SK-N-SH (cell line): ENCODE measurements around the gene PALLD. TPM values are rescaled to one million over a fixed set of nuclear protein-coding genes. Genes with fewer than 3 reads are reported as not detected.

ENCODE experiments used
- CTCF ChIA-PET: fragments of 300-600, 350-600 bp; formaldehyde crosslinking; extraction: SDS; loops from one replicate; lab custom pipeline; 2021; lab: Yijun Ruan, JAX
- POLR2A ChIA-PET: fragments of 350-600 bp; sonication (Branson Sonifier 250); formaldehyde crosslinking; extraction: SDS; loops from one replicate; lab custom pipeline; 2020; ENCODE audit warnings: antibody characterized with exemption, inconsistent platforms; lab: Yijun Ruan, JAX
- DNase-seq: peaks from one replicate; pipeline ENCODE4 v3.0.0; 2012
- H2AFZ ChIP-seq: fragments of 200-600 bp; sonication (generic); 2 replicates; pipeline ENCODE4 v1.8.1; 2016; ENCODE audit warnings: antibody characterized with exemption, mild to moderate bottlenecking, low read depth
- H3F3A ChIP-seq: fragments of 200-600 bp; sonication (generic); replicated peaks from 2 replicates; pipeline ENCODE3; 2016; ENCODE audit warnings: antibody characterized with exemption, mild to moderate bottlenecking; ENCODE audit not compliant: insufficient read depth
- H3K27ac ChIP-seq, 2 experiments: fragments of 200-500 bp in 1 of 2; fragments of 200-600 bp in 1 of 2; sonication (Bioruptor generic) in 1 of 2; sonication (generic), shearing (Covaris generic) in 1 of 2; 2 replicates each; pipeline versions ENCODE4 v1.5.1 to v1.6.1; 2014 to 2016; ENCODE audit warnings: low read depth in 2 of 2, inconsistent platforms in 1 of 2, low read length in 1 of 2, mild to moderate bottlenecking in 1 of 2, mixed read lengths in 1 of 2
- H3K27me3 ChIP-seq: fragments of 200-600 bp; sonication (generic), shearing (Covaris generic); 2 replicates; pipeline ENCODE4 v1.6.1; 2016; ENCODE audit warnings: mixed run types; ENCODE audit not compliant: insufficient read depth
- H3K36me3 ChIP-seq, 2 experiments: fragments of 200-500 bp in 1 of 2; fragments of 200-600 bp in 1 of 2; sonication (Bioruptor generic) in 1 of 2; sonication (generic) in 1 of 2; replicated peaks in 1 of 2; 2 replicates each; pipeline versions ENCODE3 to v1.5.1; 2014 to 2016; ENCODE audit warnings: low read length in 1 of 2, mild to moderate bottlenecking in 1 of 2; ENCODE audit not compliant: insufficient read depth in 2 of 2, control insufficient read depth in 1 of 2
- H3K4me1 ChIP-seq, 2 experiments: fragments of 200-500 bp in 1 of 2; fragments of 200-600 bp in 1 of 2; sonication (Bioruptor generic) in 1 of 2; sonication (generic), shearing (Covaris generic) in 1 of 2; 2 replicates each; pipeline versions ENCODE4 v1.5.1 to v1.6.1; 2014 to 2016; ENCODE audit warnings: low read depth in 1 of 2, low read length in 1 of 2, mixed run types in 1 of 2; ENCODE audit not compliant: insufficient read depth in 2 of 2, control insufficient read depth in 1 of 2
- H3K4me2 ChIP-seq: fragments of 200-600 bp; sonication (generic), shearing (Covaris generic); 2 replicates; pipeline ENCODE4 v1.6.1; 2017; ENCODE audit warnings: mixed run types
- H3K4me3 ChIP-seq, 2 experiments: fragments of 200-500 bp in 1 of 2; fragments of 200-600 bp in 1 of 2; sonication (Bioruptor generic) in 1 of 2; sonication (generic), shearing (Covaris generic) in 1 of 2; 2 replicates each; pipeline versions ENCODE4 v1.5.1 to v1.8.1; 2014 to 2016; ENCODE audit warnings: low read depth in 2 of 2, inconsistent platforms in 1 of 2, low read length in 1 of 2, mild to moderate bottlenecking in 1 of 2, mixed read lengths in 1 of 2, moderate library complexity in 1 of 2
- H3K79me2 ChIP-seq: fragments of 200-600 bp; sonication (generic); 2 replicates; pipeline ENCODE4 v1.8.1; 2017; ENCODE audit warnings: mild to moderate bottlenecking; ENCODE audit not compliant: insufficient read depth
- H3K9ac ChIP-seq: fragments of 200-600 bp; sonication (generic); 2 replicates; pipeline ENCODE4 v1.6.1; 2017; ENCODE audit warnings: mixed run types
- H3K9me2 ChIP-seq: fragments of 200-600 bp; sonication (generic); 2 replicates; pipeline ENCODE4 v1.6.1; 2017; ENCODE audit warnings: mixed run types
- H3K9me3 ChIP-seq: fragments of 200-600 bp; sonication (generic); 2 replicates; pipeline ENCODE4 v1.6.1; 2017; ENCODE audit warnings: mixed run types, mild to moderate bottlenecking, moderate library complexity
- H4K20me1 ChIP-seq: fragments of 200-600 bp; sonication (generic); 2 replicates; pipeline ENCODE4 v1.6.1; 2017; ENCODE audit warnings: mild to moderate bottlenecking, mixed run types; ENCODE audit not compliant: insufficient read depth
- CHD2 ChIP-seq: fragments of 150-350 bp; IDR thresholded peaks from 2 replicates; pipeline ENCODE4 v1.6.1; 2018; ENCODE audit warnings: low read length; ENCODE audit not compliant: partially characterized antibody
- FOSL2 ChIP-seq: IDR thresholded peaks from 2 replicates; pipeline ENCODE4 v1.4.0; 2012; ENCODE audit warnings: low read depth, mild to moderate bottlenecking, moderate library complexity, borderline replicate concordance
- FOXJ3 ChIP-seq: sonication (generic); formaldehyde crosslinking; IDR thresholded peaks from 2 replicates; pipeline ENCODE4 v1.5.1; 2020; ENCODE audit warnings: mild to moderate bottlenecking, missing genetic modification reagents
- FOXM1 ChIP-seq: IDR thresholded peaks from 2 replicates; pipeline ENCODE4 v1.4.0; 2012; ENCODE audit warnings: low read depth, mild to moderate bottlenecking
- GATA2 ChIP-seq: sonication (generic); formaldehyde crosslinking; IDR thresholded peaks from 2 replicates; pipeline ENCODE4 v1.5.0; 2020; ENCODE audit warnings: mild to moderate bottlenecking, missing genetic modification reagents
- IRF3 ChIP-seq: fragments of 150-350 bp; IDR thresholded peaks from 2 replicates; pipeline ENCODE4 v1.6.1; 2016; ENCODE audit warnings: mild to moderate bottlenecking, low read depth, low read length
- JUND ChIP-seq: IDR thresholded peaks from 2 replicates; pipeline ENCODE4 v1.4.0; 2012
- MEF2A ChIP-seq: IDR thresholded peaks from 2 replicates; pipeline ENCODE4 v1.4.0; 2012; ENCODE audit warnings: low read depth, borderline replicate concordance
- NRF1 ChIP-seq: IDR thresholded peaks from 2 replicates; pipeline ENCODE4 v1.6.1; 2012; ENCODE audit warnings: low read depth, mild to moderate bottlenecking, low read length
- RAD21 ChIP-seq: IDR thresholded peaks from 2 replicates; pipeline ENCODE4 v1.6.1; 2012; ENCODE audit warnings: mild to moderate bottlenecking, low read length
- RCOR1 ChIP-seq: fragments of 150-350 bp; IDR thresholded peaks from 2 replicates; pipeline ENCODE4 v1.6.1; 2017; ENCODE audit warnings: antibody characterized with exemption, low read length
- RFX5 ChIP-seq: IDR thresholded peaks from 2 replicates; pipeline ENCODE4 v1.6.1; 2012; ENCODE audit warnings: mild to moderate bottlenecking, improper control_type of control experiment, low read length
- RXRA ChIP-seq: IDR thresholded peaks from 2 replicates; pipeline ENCODE4 v1.4.0; 2012; ENCODE audit warnings: low read depth, mild to moderate bottlenecking, borderline replicate concordance
- SMC3 ChIP-seq: IDR thresholded peaks from 2 replicates; pipeline ENCODE4 v1.6.1; 2012; ENCODE audit warnings: low read depth, low read length, improper control_type of control experiment
- TAF1 ChIP-seq: IDR thresholded peaks from 2 replicates; pipeline ENCODE4 v1.6.1; 2012; ENCODE audit warnings: low read depth, mild to moderate bottlenecking, low read length, moderate library complexity, borderline replicate concordance
- TCF12 ChIP-seq: IDR thresholded peaks from 2 replicates; pipeline ENCODE4 v1.4.0; 2012
- TEAD4 ChIP-seq: IDR thresholded peaks from 2 replicates; pipeline ENCODE4 v1.4.0; 2012; ENCODE audit warnings: mild to moderate bottlenecking, borderline replicate concordance; ENCODE audit not compliant: insufficient read depth
- USF1 ChIP-seq: IDR thresholded peaks from 2 replicates; pipeline ENCODE4 v1.4.0; 2012; ENCODE audit warnings: low read depth, borderline replicate concordance
- USF2 ChIP-seq: fragments of 150-350 bp; IDR thresholded peaks from 2 replicates; pipeline ENCODE4 v1.6.1; 2017; ENCODE audit warnings: antibody characterized with exemption, low read length, low read depth, borderline replicate concordance
- YY1 ChIP-seq: IDR thresholded peaks from 2 replicates; pipeline ENCODE4 v1.4.0; 2012; ENCODE audit warnings: low read depth, mild to moderate bottlenecking
- ZBTB33 ChIP-seq: IDR thresholded peaks from 2 replicates; pipeline ENCODE4 v1.4.0; 2012; ENCODE audit warnings: low read depth, borderline replicate concordance
- WGBS: methylation state at CpG from one replicate; pipeline ENCODE4 v1.1.6; 2017; ENCODE audit warnings: low lambda C conversion rate; 5-methylcytosine and 5-hydroxymethylcytosine counted together
- polyA plus RNA-seq, 3 experiments: library from polyadenylated mRNA; depleted of rRNA; stranded (reverse); fragments of >200 nt; gene quantifications; 2 replicates each; pipeline ENCODE4 v1.2.3, GENCODE V29; 2012
- TF ChIP-seq, protein P1 (sequence below): IDR thresholded peaks from 2 replicates; pipeline ENCODE4 v1.4.0; 2012; ENCODE audit warnings: low read depth

PALLD gene
- polyA plus RNA-seq, 1 of the 3 experiments (the other 2 are of a cell fraction): 33.0 TPM

- TF ChIP-seq JUND: peak; percentile 57
- TF ChIP-seq FOSL2: peak; percentile 7; the same call in 1 of the 2 replicates
- TF ChIP-seq TAF1: no peak
- no peak for TF ChIP-seq GATA2
These were observed 77.9 kb downstream of the PALLD start (continued) for GRCh38 chr4:168574581-168575295.

DNA sequence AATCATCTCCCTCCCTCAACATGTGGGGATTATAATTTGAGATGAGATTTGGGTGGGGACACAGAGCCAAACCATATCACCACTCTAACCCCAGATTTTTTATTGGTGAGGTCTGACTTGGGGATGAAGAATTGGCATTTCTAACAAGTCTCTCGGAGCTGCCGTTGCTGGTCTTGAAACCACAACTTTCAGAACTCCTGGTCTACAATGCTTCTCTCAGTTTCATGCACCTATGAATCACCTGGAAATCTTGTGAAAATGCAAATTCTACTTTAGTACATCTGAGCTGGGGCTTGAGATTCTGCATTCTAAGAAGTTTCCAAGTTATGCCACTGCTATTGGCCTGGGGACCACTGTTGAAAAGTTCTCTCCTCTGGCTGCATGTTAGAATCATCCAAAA is 78.6 kb downstream of the PALLD start:
- Histone ChIP-seq H3K4me2 (no peak overlapping the region), H2AFZ (no peak overlapping the region), H3K4me1 (peaks cover 8 to 13% of the 10 kb centered on the region in 2 experiments; a peak in 3 of 4 replicates), H3K79me2 (no peaks in the 10 kb centered on the region), H3F3A (peaks cover 16% of the 10 kb centered on the region), H3K36me3 (no peaks in the 10 kb centered on the region), H3K27me3 (no peaks in the 10 kb centered on the region), H3K27ac (no peak overlapping the region; a peak in 2 of 4 replicates), H3K9me2 (no peaks in the 10 kb centered on the region), H3K9ac (no peak overlapping the region), H3K4me3 (no peak overlapping the region), H3K9me3 (no peaks in the 10 kb centered on the region)
- 95% methylated on average over 2 of the region's 2 CpGs for WGBS
- CTCF ChIA-PET: interaction anchor here (0.9 to 1.8 kb wide), 3 partner anchors 10 to 348 kb away, joined by 3 to 8 read pairs (median 8); no protein-coding TSS in a partner anchor
- no peak for DNase-seq
- POLR2A ChIA-PET: no interaction called here
- TF ChIP-seq FOXJ3 (CRISPR knock-in tag) (no peak), MEF2A (no peak), USF1 (no peak), RXRA (no peak), YY1 (no peak), FOSL2 (no peak), TEAD4 (no peak), SMC3 (no peak), RAD21 (no peak), NRF1 (no peak)
- TF ChIP-seq, all 33 proteins: peak for 0
- H4K20me1 ChIP-seq: no peaks in the 10 kb centered on the region

- Histone ChIP-seq H4K20me1 (no peaks in the 10 kb centered on the region), H3K27ac (no peak overlapping the region), H3K4me1 (peaks cover 6 to 13% of the 10 kb centered on the region in 2 experiments; a peak in 3 of 4 replicates), H3K9me3 (no peaks in the 10 kb centered on the region), H3K36me3 (no peaks in the 10 kb centered on the region), H3F3A (peaks cover 16% of the 10 kb centered on the region), H3K79me2 (no peaks in the 10 kb centered on the region), H3K27me3 (no peaks in the 10 kb centered on the region), H2AFZ (no peak overlapping the region), H3K4me2 (no peak overlapping the region), H3K4me3 (no peak overlapping the region), H3K9ac (no peak overlapping the region), H3K9me2 (no peaks in the 10 kb centered on the region)
- POLR2A ChIA-PET: no interaction called here
- CTCF ChIA-PET: no interaction called here
- WGBS: 92% methylated on average over 5 of the region's 5 CpGs
- DNase-seq: no peak
- TF ChIP-seq FOXM1 (no peak), RCOR1 (no peak), RFX5 (no peak), CHD2 (no peak), FOXJ3 (CRISPR knock-in tag) (no peak), USF2 (no peak), USF1 (no peak), ZBTB33 (no peak), TCF12 (no peak), IRF3 (no peak)
- TF ChIP-seq, protein P1, sequence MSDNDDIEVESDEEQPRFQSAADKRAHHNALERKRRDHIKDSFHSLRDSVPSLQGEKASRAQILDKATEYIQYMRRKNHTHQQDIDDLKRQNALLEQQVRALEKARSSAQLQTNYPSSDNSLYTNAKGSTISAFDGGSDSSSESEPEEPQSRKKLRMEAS: no peak
These were observed 80.8 kb downstream of the PALLD start for GRCh38 chr4:168577624-168578023.
